ENCODE results near the gene KIF21A.
A peak's percentile ranks its signal among the peaks of the same experiment; 100 is the strongest.

Gene KIF21A

GRCh38 chr12:39331539-39332261 is 111.2 kb downstream of the KIF21A start:
- no peak for DNase-seq (ENCODE audit: low spot score)
- CTCF ChIA-PET, result no interaction called here
- no peak overlapping the region for H3K27ac ChIP-seq
- POLR2A ChIA-PET (ENCODE audit: low non-redundant PET), result no interaction called here
- TF ChIP-seq CTCF (conservative IDR thresholded peaks at IDR 0.05; ENCODE audit: low read depth), result no peak

GRCh38 chr12:39329876-39330275 is 113.0 kb downstream of the KIF21A start:
- H3K27ac ChIP-seq, result no peak overlapping the region
- CTCF ChIA-PET, result no interaction called here
- POLR2A ChIA-PET (ENCODE audit: low non-redundant PET), result no interaction called here
- no peak for DNase-seq (ENCODE audit: low spot score)
- TF ChIP-seq CTCF (conservative IDR thresholded peaks at IDR 0.05; ENCODE audit: low read depth), result no peak

- ChIA-PET POLR2A (ENCODE audit: low non-redundant PET) (no interaction called here), CTCF (interaction anchor here (0.8 kb wide), 1 partner anchor 11 kb away, joined by 3 read pairs; no protein-coding TSS in a partner anchor)
- no peak for TF ChIP-seq CTCF (conservative IDR thresholded peaks at IDR 0.05; ENCODE audit: low read depth)
Measured at GRCh38 chr12:39329018-39329417, 113.9 kb downstream of the KIF21A start.

GRCh38 chr12:39327965-39328364 is 115.0 kb downstream of the KIF21A start:
- POLR2A ChIA-PET (ENCODE audit: low non-redundant PET), result no interaction called here
- no peak for TF ChIP-seq CTCF (conservative IDR thresholded peaks at IDR 0.05; ENCODE audit: low read depth)

More at GRCh38 chr12:39329018-39329417, 113.9 kb downstream of the KIF21A start:
- peak; percentile 8 for DNase-seq (ENCODE audit: low spot score)
- no peak overlapping the region for H3K27ac ChIP-seq

GRCh38 chr12:39327510-39327909 is 115.4 kb downstream of the KIF21A start:
- ChIA-PET CTCF (no interaction called here), POLR2A (ENCODE audit: low non-redundant PET) (no interaction called here)
- no peak for DNase-seq (ENCODE audit: low spot score)

More at GRCh38 chr12:39327965-39328364, 115.0 kb downstream of the KIF21A start:
- CTCF ChIA-PET, result no interaction called here
- DNase-seq (ENCODE audit: low spot score), result no peak
- no peak overlapping the region for H3K27ac ChIP-seq

GRCh38 chr12:39319180-39319579 is 123.7 kb downstream of the KIF21A start:
- TF ChIP-seq CTCF (conservative IDR thresholded peaks at IDR 0.05; ENCODE audit: low read depth), result no peak
- H3K27ac ChIP-seq, result no peak overlapping the region
- no peak for DNase-seq (ENCODE audit: low spot score)
- ChIA-PET POLR2A (ENCODE audit: low non-redundant PET) (no interaction called here), CTCF (interaction anchor here (0.7 to 1.5 kb wide), 2 partner anchors 21 to 373 kb away, joined by 3 read pairs; no protein-coding TSS in a partner anchor)

More at GRCh38 chr12:39327510-39327909, 115.4 kb downstream of the KIF21A start:
- no peak for TF ChIP-seq CTCF (conservative IDR thresholded peaks at IDR 0.05; ENCODE audit: low read depth)
- H3K27ac ChIP-seq, result no peak overlapping the region

Measured in RWPE1 (cell line).